ENCODE data around the gene KCNJ5. TPM values are rescaled to one million over a fixed set of nuclear protein-coding genes. Genes with fewer than 3 reads are reported as not detected.

Gene KCNJ5
- total RNA-seq, 5 donors from 2014 or later (not counting 1 experiment from before 2014, with no cell fraction given): 0.07 to 0.13 (median 0.12) TPM; not detected in 2

DNA sequence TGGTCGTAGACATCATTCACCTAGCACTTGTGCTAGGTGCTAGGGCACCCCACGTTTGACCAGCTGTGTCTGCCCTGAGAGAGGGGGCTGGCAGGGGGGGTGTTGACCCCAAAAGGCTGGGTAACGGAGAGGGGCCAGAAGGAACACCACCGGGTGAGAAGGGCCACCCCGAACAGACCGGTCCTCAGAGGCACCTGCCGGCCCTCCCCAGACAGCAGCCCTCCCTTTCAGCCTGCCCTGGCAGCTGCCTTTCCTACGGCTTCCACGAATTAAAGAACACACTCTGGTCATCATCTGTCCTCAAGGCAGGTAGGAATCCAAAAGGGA is 977 bp upstream of the KCNJ5 start:
- H3K27me3 ChIP-seq (replicated peaks in 1 of 2; ENCODE audit: control insufficient read depth in 2 of 2, extremely low read depth in 1 of 2, insufficient read depth in 2 of 2, low read length in 1 of 2): peaks cover 16 to 65% of the 10 kb centered on the region in 2 experiments
- WGBS (ENCODE audit: insufficient coverage): 24% methylated on average over 5 of the region's 9 CpGs
- H3K4me3 ChIP-seq (ENCODE audit: control insufficient read depth in 1 of 2, extremely low read depth in 1 of 2, low read length in 1 of 2): peak overlapping the region in 1 of 2 donors; percentile 44
- peaks cover 0 to 22% of the 10 kb centered on the region in 2 experiments for H3K4me1 ChIP-seq (ENCODE audit: control insufficient read depth in 1 of 2, extremely low read depth in 1 of 2, insufficient read depth in 2 of 2, low read length in 2 of 2)
- H3K9me3 ChIP-seq: no peaks in the 10 kb centered on the region
- peaks cover 6 to 16% (median 13%) of the 10 kb centered on the region in 3 donors for H3K4me1 Mint-ChIP-seq
- no peak overlapping the region for H3K27ac ChIP-seq (ENCODE audit: low read length)
- H3K36me3 ChIP-seq (ENCODE audit: control insufficient read depth in 2 of 2, extremely low read depth in 1 of 2, insufficient read depth in 1 of 2, low read length in 1 of 2): no peaks in the 10 kb centered on the region
- ChIA-PET CTCF (interaction anchor here in 1 of 2 donors (1.0 to 1.2 kb wide), 2 partner anchors 17 to 732 kb away, joined by 3 to 4 read pairs; no protein-coding TSS in a partner anchor), POLR2A (no interaction called here)
- no peak overlapping the region for H3K27ac Mint-ChIP-seq
- no peak for ATAC-seq (replicated peaks in 1 of 4)
- peaks cover 3% of the 10 kb centered on the region for H3K36me3 Mint-ChIP-seq
- H3K9me3 Mint-ChIP-seq: no peaks in the 10 kb centered on the region
- peak overlapping the region in 2 of 3 donors; percentile 78 to 79 for H3K4me3 Mint-ChIP-seq
- no peak for DNase-seq
- H3K27me3 Mint-ChIP-seq: peaks cover 50 to 68% of the 10 kb centered on the region in 2 donors

GRCh38 chr11:128891913-128892398 is 800 bp downstream of the KCNJ5 start:
- Histone ChIP-seq H3K4me1 (ENCODE audit: control insufficient read depth in 1 of 2, extremely low read depth in 1 of 2, insufficient read depth in 2 of 2, low read length in 2 of 2) (peaks cover 0 to 18% of the 10 kb centered on the region in 2 experiments), H3K4me3 (ENCODE audit: control insufficient read depth in 1 of 2, extremely low read depth in 1 of 2, low read length in 1 of 2) (no peak overlapping the region), H3K27me3 (replicated peaks in 1 of 2; ENCODE audit: control insufficient read depth in 2 of 2, extremely low read depth in 1 of 2, insufficient read depth in 2 of 2, low read length in 1 of 2) (peaks cover 16 to 62% of the 10 kb centered on the region in 2 experiments), H3K9me3 (no peaks in the 10 kb centered on the region), H3K36me3 (ENCODE audit: control insufficient read depth in 2 of 2, extremely low read depth in 1 of 2, insufficient read depth in 1 of 2, low read length in 1 of 2) (no peaks in the 10 kb centered on the region), H3K27ac (ENCODE audit: low read length) (no peak overlapping the region)
- Mint-ChIP-seq H3K27me3 (peaks cover 35 to 56% of the 10 kb centered on the region in 2 donors), H3K36me3 (peaks cover 3% of the 10 kb centered on the region), H3K9me3 (no peaks in the 10 kb centered on the region), H3K4me1 (peaks cover 6 to 13% (median 10%) of the 10 kb centered on the region in 3 donors), H3K27ac (no peak overlapping the region), H3K4me3 (peak overlapping the region in 1 of 3 donors; percentile 78)
- POLR2A ChIA-PET: no interaction called here
- CTCF ChIA-PET: interaction anchor here in 1 of 2 donors (0.8 kb wide), 1 partner anchor 15 kb away, joined by 4 read pairs; no protein-coding TSS in a partner anchor
- no peak for ATAC-seq (replicated peaks in 1 of 4)
- no peak for DNase-seq
- 40% methylated on average over 2 of the region's 6 CpGs for WGBS (ENCODE audit: insufficient coverage)

GRCh38 chr11:128892866-128893565 is 1.9 kb downstream of the KCNJ5 start:
- Histone ChIP-seq H3K4me1 (ENCODE audit: control insufficient read depth in 1 of 2, extremely low read depth in 1 of 2, insufficient read depth in 2 of 2, low read length in 2 of 2) (peaks cover 0 to 18% of the 10 kb centered on the region in 2 experiments), H3K27ac (ENCODE audit: low read length) (no peak overlapping the region), H3K36me3 (ENCODE audit: control insufficient read depth in 2 of 2, extremely low read depth in 1 of 2, insufficient read depth in 1 of 2, low read length in 1 of 2) (no peaks in the 10 kb centered on the region), H3K4me3 (ENCODE audit: control insufficient read depth in 1 of 2, extremely low read depth in 1 of 2, low read length in 1 of 2) (no peak overlapping the region), H3K9me3 (no peaks in the 10 kb centered on the region), H3K27me3 (replicated peaks in 1 of 2; ENCODE audit: control insufficient read depth in 2 of 2, extremely low read depth in 1 of 2, insufficient read depth in 2 of 2, low read length in 1 of 2) (peaks cover 15 to 54% of the 10 kb centered on the region in 2 experiments)
- H3K27me3 Mint-ChIP-seq: peaks cover 32 to 50% of the 10 kb centered on the region in 2 donors
- peaks cover 3% of the 10 kb centered on the region for H3K36me3 Mint-ChIP-seq
- H3K4me3 Mint-ChIP-seq: no peak overlapping the region
- ChIA-PET POLR2A (no interaction called here), CTCF (interaction anchor here in 1 of 2 donors (0.8 kb wide), 1 partner anchor 14 kb away, joined by 4 read pairs; no protein-coding TSS in a partner anchor)
- H3K9me3 Mint-ChIP-seq: no peaks in the 10 kb centered on the region
- H3K27ac Mint-ChIP-seq: no peak overlapping the region
- WGBS (ENCODE audit: insufficient coverage): 80% methylated on average over 2 of the region's 4 CpGs
- ATAC-seq (replicated peaks in 1 of 4): no peak
- no peak for DNase-seq
- H3K4me1 Mint-ChIP-seq: peaks cover 6 to 13% (median 10%) of the 10 kb centered on the region in 3 donors

- 35% methylated on average over 8 of the region's 9 CpGs for WGBS (ENCODE audit: insufficient coverage)
- ChIA-PET CTCF (no interaction called here), POLR2A (no interaction called here)
- Mint-ChIP-seq H3K4me3 (no peak overlapping the region), H3K9me3 (no peaks in the 10 kb centered on the region), H3K27me3 (peaks cover 25 to 44% of the 10 kb centered on the region in 2 donors), H3K36me3 (peaks cover 3% of the 10 kb centered on the region), H3K27ac (no peak overlapping the region), H3K4me1 (peaks cover 6 to 13% (median 10%) of the 10 kb centered on the region in 3 donors)
- peaks cover 0 to 18% of the 10 kb centered on the region in 2 experiments for H3K4me1 ChIP-seq (ENCODE audit: control insufficient read depth in 1 of 2, extremely low read depth in 1 of 2, insufficient read depth in 2 of 2, low read length in 2 of 2)
- ATAC-seq (replicated peaks in 1 of 4) (no peak), DNase-seq (no peak)
- no peaks in the 10 kb centered on the region for H3K9me3 ChIP-seq
- no peak overlapping the region for H3K27ac ChIP-seq (ENCODE audit: low read length)
- no peak overlapping the region for H3K4me3 ChIP-seq (ENCODE audit: control insufficient read depth in 1 of 2, extremely low read depth in 1 of 2, low read length in 1 of 2)
- peaks cover 8 to 50% of the 10 kb centered on the region in 2 experiments for H3K27me3 ChIP-seq (replicated peaks in 1 of 2; ENCODE audit: control insufficient read depth in 2 of 2, extremely low read depth in 1 of 2, insufficient read depth in 2 of 2, low read length in 1 of 2)
- no peaks in the 10 kb centered on the region for H3K36me3 ChIP-seq (ENCODE audit: control insufficient read depth in 2 of 2, extremely low read depth in 1 of 2, insufficient read depth in 1 of 2, low read length in 1 of 2)
These were observed 2.6 kb downstream of the KCNJ5 start for GRCh38 chr11:128893578-128894285.

DNA sequence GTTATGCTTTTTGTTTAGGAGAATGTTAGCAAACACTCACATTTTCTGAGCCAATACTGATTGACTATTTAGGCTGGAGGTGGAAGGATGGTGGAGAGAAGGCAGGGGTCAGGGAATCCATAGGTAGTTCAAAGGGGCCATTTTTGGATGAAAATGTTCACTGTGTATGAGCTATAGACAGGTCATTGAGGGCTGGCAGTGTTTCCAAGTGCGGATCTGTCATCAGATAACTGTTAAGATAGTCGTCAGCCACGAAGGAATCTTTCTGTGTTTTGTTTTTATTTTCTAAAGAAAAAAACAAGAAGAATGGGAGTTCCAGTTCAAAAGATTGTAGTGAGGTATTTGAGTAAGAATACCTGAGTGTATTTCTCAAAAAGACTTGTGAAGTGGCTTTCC is 3.1 kb downstream of the KCNJ5 start:
- Histone ChIP-seq H3K9me3 (no peaks in the 10 kb centered on the region), H3K4me1 (ENCODE audit: control insufficient read depth in 1 of 2, extremely low read depth in 1 of 2, insufficient read depth in 2 of 2, low read length in 2 of 2) (peaks cover 0 to 18% of the 10 kb centered on the region in 2 experiments), H3K27me3 (replicated peaks in 1 of 2; ENCODE audit: control insufficient read depth in 2 of 2, extremely low read depth in 1 of 2, insufficient read depth in 2 of 2, low read length in 1 of 2) (peaks cover 6 to 52% of the 10 kb centered on the region in 2 experiments), H3K4me3 (ENCODE audit: control insufficient read depth in 1 of 2, extremely low read depth in 1 of 2, low read length in 1 of 2) (no peak overlapping the region), H3K36me3 (ENCODE audit: control insufficient read depth in 2 of 2, extremely low read depth in 1 of 2, insufficient read depth in 1 of 2, low read length in 1 of 2) (no peaks in the 10 kb centered on the region), H3K27ac (ENCODE audit: low read length) (no peak overlapping the region)
- DNase-seq (no peak), ATAC-seq (replicated peaks in 1 of 4) (no peak)
- Mint-ChIP-seq H3K27ac (no peak overlapping the region), H3K27me3 (peaks cover 22 to 41% of the 10 kb centered on the region in 2 donors), H3K36me3 (peaks cover 3% of the 10 kb centered on the region), H3K9me3 (no peaks in the 10 kb centered on the region), H3K4me1 (peaks cover 6 to 13% (median 10%) of the 10 kb centered on the region in 3 donors), H3K4me3 (no peak overlapping the region)
- WGBS (ENCODE audit: insufficient coverage): 82% methylated on average over 3 of the region's 3 CpGs
- ChIA-PET CTCF (no interaction called here), POLR2A (no interaction called here)

- Histone ChIP-seq H3K4me3 (ENCODE audit: control insufficient read depth in 1 of 2, extremely low read depth in 1 of 2, low read length in 1 of 2) (no peak overlapping the region), H3K9me3 (no peaks in the 10 kb centered on the region), H3K27me3 (replicated peaks in 1 of 2; ENCODE audit: control insufficient read depth in 2 of 2, extremely low read depth in 1 of 2, insufficient read depth in 2 of 2, low read length in 1 of 2) (peaks cover 6 to 49% of the 10 kb centered on the region in 2 experiments), H3K27ac (ENCODE audit: low read length) (no peak overlapping the region), H3K4me1 (ENCODE audit: control insufficient read depth in 1 of 2, extremely low read depth in 1 of 2, insufficient read depth in 2 of 2, low read length in 2 of 2) (peaks cover 0 to 18% of the 10 kb centered on the region in 2 experiments), H3K36me3 (ENCODE audit: control insufficient read depth in 2 of 2, extremely low read depth in 1 of 2, insufficient read depth in 1 of 2, low read length in 1 of 2) (no peaks in the 10 kb centered on the region)
- ChIA-PET POLR2A (no interaction called here), CTCF (no interaction called here)
- H3K4me3 Mint-ChIP-seq: no peak overlapping the region
- WGBS (ENCODE audit: insufficient coverage): 89% methylated on average over 2 of the region's 6 CpGs
- no peak for DNase-seq
- no peak for ATAC-seq (replicated peaks in 1 of 4)
- peaks cover 18 to 37% of the 10 kb centered on the region in 2 donors for H3K27me3 Mint-ChIP-seq
- no peaks in the 10 kb centered on the region for H3K9me3 Mint-ChIP-seq
- H3K27ac Mint-ChIP-seq: no peak overlapping the region
- H3K36me3 Mint-ChIP-seq: peaks cover 3% of the 10 kb centered on the region
- H3K4me1 Mint-ChIP-seq: peaks cover 6 to 13% (median 10%) of the 10 kb centered on the region in 3 donors
These were observed 3.5 kb downstream of the KCNJ5 start for GRCh38 chr11:128894685-128895084.
